GM19395 (cell line): ENCODE results near the gene ZNF550.
"Not testable (repeated sequence)": the region's sequence is repeated elsewhere in the genome, so short reads cannot be mapped to it uniquely, and the experiment has no call there.

Experiments
- ATAC-seq: cut with Tn5 transposase; IDR thresholded peaks from one replicate; pipeline ENCODE4 v1.9.1; 2021; ENCODE audit warnings: mild to moderate bottlenecking, moderate library complexity; ENCODE audit not compliant: unreplicated experiment

The ZNF550 gene

DNA sequence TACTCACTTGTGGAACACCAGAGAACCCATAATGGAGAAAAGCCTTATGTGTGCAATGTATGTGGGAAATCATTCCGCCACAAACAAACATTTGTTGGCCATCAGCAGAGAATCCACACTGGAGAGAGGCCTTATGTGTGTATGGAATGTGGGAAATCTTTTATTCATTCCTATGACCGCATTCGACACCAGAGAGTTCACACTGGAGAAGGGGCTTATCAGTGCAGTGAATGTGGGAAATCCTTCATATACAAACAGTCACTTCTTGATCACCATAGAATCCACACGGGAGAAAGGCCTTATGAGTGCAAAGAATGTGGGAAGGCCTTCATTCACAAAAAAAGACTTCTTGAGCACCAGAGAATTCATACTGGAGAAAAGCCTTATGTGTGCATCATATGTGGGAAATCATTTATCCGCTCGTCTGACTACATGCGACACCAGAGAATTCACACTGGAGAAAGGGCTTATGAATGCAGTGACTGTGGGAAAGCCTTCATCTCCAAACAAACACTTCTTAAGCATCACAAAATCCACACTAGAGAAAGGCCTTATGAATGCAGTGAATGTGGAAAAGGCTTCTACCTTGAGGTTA lies 21.6 kb downstream of the ZNF550 start:
- ATAC-seq: no peak

DNA sequence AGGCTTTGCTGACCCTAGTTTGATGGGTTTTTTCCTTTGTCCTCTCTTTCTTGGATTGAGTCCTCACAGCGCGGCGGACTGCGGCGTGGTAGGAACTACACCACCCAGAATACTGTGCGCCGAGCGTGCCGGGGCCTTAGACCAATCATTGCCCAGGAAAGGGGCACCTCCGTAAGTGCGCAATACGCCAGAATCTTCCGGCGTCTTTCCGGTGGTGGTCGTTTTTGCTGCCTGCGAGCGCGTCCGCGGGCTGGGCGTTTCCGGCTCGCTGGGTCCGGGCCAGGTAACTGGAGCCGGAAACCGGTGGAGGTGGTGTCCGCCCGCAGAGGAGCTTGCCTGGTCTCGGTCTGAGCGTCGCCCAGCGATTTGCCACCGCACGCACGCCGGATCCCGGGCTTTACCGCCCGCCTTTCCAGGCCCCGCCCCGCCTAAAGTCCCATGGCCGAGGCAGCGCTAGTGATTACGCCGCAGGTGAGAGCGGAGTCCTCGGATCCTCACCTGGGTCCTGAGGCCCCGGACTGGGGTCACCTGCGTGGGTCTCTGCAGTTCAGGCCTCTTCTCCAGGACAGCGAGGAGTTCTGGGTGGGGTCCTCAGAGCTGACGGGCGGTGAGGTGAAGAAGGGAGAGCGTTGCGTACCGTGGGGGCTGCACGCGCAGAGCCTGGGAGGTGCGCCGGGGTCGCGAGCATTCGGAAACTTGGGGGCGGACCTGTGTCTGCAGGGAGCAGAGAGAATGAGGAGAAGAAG lies 32.4 kb downstream of the ZNF550 start, which contains the start of gene ZNF549:
Gene ZNF549, plus strand, starts transcription at position 221 of the 746 bp plus-strand sequence. Its CDS starts 218 bp downstream, at position 439.
- peak; percentile 99 for ATAC-seq

DNA sequence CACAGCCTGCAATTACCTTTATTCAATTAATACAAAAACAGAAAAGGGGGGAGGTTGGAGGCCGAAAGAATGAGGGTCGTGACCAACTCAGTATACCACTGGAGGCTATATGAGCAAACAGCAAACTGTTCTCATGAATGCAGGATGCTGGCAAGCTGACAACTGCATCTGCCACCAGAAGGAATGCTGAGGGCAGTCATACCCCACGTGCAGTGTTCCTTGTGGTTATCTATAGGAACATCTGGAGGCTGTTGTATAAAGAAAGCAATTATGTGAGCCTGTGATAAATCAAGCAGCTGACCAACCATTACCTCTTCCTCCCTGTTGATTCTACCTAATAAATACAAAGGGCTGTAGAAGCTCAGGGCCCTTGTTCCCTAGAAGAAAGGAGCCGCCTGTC lies 41.6 kb downstream of the ZNF550 start:
- ATAC-seq: not testable (repeated sequence)

DNA sequence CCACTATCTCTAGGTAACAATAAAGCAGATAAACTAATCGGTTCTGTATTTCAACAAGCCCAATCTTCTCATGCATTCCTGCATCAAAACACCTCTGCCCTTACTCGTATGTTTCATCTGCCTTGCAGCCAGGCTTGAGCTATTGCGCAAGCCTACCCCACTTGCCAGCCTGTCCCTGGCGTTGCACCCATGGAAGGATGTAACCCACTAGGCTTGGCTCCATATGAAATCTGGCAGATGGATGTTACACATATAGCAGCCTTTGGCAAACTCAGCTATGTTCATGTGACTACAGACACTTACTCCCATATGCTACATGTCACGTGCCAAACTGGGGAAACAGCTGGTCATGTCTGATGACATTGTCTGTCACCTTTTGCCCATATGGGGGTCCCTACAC lies 44.4 kb downstream of the ZNF550 start:
- ATAC-seq: no peak

DNA sequence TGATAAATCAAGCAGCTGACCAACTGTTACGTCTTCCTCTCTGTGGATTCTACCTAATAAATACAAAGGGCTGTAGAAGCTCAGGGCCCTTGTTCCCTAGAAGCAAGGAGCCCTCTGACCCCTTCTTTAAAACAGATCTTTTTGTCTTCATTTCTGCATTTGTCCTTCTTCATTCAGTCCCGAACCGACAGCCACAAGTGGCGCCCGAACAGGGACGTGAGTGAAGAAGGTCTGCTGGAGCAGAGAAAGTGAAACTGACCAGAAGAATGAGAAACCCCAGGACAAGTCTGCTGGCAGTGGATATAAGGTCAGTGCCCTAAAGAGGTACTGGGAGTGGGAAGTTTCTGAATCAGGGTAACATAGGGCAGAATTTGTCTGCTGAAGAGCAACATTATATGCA lies 46.8 kb downstream of the ZNF550 start:
- no peak for ATAC-seq

DNA sequence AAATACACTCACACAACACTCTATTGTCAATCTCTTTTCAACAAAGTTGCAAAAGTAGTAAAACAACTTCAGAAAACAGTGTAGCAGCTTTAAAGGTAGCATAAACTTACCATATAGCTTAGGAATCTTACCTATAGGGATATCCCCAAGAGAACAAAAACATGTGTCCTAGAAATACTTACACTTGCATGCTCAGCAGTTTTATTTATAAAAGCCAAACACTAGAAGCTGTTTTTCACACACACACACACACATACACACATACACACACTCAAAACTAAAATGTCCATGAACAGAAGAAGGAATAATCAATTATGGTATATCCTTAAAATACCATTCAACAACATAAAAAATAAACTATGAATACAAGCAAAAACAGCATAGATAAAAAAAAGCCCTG lies 48.2 kb downstream of the ZNF550 start:
- ATAC-seq: no peak

DNA sequence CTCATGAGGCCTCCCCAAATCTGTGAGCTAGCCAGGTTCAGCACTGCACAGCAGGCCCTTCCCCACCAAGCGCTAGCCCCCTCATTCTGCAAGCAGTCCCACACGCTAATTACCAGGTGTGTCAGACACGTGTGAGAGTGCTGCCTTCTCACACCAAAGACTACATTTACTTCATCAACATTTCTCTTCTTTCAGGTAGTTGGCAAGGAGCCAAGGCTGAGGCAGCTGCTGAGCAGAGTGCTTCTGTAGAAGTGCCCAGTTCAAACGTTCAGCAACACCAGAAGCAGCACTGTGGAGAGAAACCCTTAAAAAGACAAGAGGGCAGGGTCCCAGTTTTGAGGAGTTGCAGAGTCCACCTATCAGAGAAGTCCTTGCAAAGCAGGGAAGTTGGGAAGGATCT lies 53.5 kb downstream of the ZNF550 start:
- ATAC-seq: no peak

DNA sequence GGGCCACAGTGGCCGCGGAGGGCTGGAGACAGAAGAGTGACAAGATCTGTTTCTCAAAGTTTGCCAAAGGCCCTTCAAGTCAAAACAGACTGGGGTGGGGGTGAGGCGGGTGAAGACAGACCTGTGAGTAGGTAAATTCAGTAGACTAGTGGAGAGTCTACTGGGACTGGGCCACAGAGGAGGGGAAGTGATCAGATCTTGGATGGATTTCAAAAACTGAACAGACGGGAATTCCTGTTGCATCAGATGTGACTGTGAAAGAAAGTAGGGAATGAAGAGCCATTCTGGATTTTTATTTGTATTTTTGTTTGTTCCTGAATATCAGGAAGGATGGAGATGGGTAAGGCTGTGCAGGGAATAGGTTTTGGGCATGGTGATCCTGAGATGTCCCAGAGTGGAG lies 59.3 kb downstream of the ZNF550 start:
- ATAC-seq: not testable (repeated sequence)

GRCh38 chr19:57499680-57500395 lies 59.8 kb downstream of the ZNF550 start, which contains the start of gene ZNF773:
Gene ZNF773 (plus strand): TSS chr19:57499938. CDS start chr19:57500081, 143 bp downstream.
- ATAC-seq: peak; percentile 100

GRCh38 chr19:57499332-57499679 lies 60.4 kb downstream of the ZNF550 start:
- not testable (repeated sequence) for ATAC-seq

DNA sequence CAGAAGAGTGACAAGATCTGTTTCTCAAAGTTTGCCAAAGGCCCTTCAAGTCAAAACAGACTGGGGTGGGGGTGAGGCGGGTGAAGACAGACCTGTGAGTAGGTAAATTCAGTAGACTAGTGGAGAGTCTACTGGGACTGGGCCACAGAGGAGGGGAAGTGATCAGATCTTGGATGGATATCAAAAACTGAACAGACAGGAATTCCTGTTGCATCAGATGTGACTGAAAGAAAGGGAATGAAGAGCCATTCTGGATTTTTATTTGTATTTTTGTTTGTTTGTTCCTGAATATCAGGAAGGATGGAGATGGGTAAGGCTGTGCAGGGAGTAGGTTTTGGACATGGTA lies 71.4 kb downstream of the ZNF550 start:
- ATAC-seq: not testable (repeated sequence)

DNA sequence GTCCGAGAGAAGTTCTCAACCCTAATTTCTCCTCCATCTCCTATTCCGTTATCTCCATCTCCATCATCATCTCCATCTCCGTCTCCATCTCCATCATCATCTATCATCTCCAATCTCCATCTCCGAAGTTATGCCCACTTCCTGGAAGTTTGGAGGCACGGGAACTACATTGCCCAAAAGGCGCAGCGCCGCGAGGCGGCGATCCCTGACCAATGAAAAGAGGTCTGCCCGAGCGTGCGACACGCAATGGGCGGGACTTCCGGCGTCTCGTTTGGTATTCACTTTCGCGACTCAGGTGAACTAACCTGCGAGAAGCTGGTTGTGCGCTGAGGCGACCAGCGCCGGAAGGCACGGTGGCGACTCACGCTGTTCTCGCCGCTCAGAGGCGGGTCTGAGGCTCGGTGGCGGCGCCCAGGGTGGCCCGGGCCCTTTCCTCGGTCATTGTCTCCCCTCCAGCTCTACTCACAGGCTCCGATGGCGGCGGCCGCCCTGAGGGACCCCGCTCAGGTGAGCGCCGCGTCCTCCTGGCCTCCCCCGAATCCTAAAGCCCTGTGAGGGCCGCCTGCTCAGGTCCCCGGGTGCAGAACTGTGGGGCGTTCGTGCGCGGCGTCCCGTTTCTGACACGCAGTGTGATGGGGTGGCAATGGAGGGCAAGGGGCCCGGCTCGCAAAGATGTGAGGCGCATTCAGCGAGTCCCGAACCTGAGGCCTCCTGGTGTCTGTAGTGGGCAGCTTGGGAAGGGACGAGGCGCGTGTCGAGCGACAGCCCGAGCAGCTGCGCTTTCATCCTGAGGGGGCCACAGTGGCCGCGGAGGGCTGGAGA lies 72.0 kb downstream of the ZNF550 start, which contains the start of gene ZNF419:
Gene ZNF419, plus strand, starts transcription at position 274 of the 822 bp plus-strand sequence. Its CDS starts 201 bp downstream, at position 475.
- peak; percentile 96 for ATAC-seq
